Activated CD4-positive, alpha-beta T cell treated with anti-CD3 and anti-CD28 coated beads, Interleukin-2, amount 50 U/mL, for 4 hours (primary cell): ENCODE measurements around the gene SPO11.

ENCODE experiments used
- DNase-seq, 2 experiments: peaks; one replicate each; pipeline ENCODE4 v3.0.0-alpha.2; 2020

The SPO11 gene

GRCh38 chr20:57310821-57311514, 18.6 kb upstream of the SPO11 start:
- DNase-seq: no peak

DNA sequence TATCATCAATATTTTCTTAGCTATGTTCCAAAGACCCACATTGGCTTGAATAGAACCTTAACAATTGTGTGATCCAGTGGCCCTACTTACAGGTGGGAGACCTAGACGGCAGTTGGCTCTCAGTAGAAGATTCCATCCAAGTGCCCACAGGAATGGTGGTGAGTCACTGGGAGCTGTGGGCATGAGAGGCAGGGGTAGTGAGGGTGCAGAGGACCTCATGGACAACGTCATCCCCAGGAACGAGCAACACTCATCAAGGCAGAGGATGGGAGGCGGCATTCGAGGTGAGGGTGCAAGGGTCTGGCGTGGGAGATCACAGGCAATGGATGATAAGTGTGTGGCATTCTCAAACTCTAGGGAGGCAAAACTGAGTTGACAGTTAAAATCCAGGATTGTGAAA, 17.5 kb upstream of the SPO11 start:
- no peak for DNase-seq

DNA sequence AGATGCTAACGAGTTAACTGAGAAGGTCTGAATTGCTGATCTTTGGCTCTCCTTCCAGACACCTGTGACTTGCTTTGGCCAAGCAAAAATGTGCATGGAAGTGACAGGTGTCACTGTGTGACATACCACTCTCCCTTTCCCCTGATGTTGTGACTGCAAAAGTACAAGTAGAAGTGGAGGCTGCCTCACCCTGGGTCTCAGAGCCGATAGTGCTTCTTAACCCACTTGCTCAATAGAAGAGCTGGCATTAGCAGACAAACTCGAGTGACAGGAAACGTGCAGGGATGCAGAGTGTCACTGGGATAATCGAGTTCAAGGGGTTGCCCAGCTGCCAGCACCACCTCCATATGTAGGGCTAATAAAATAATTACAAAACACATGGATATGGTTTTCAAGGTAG, 16.4 kb upstream of the SPO11 start:
- no peak for DNase-seq

- no peak for DNase-seq
Measured at GRCh38 chr20:57313951-57314350, 15.7 kb upstream of the SPO11 start.

GRCh38 chr20:57315083-57315975, 14.3 kb upstream of the SPO11 start:
- DNase-seq: no peak

- no peak for DNase-seq
Measured at GRCh38 chr20:57315976-57316480, 13.6 kb upstream of the SPO11 start.

- DNase-seq: no peak
Measured at GRCh38 chr20:57316795-57317201, 12.8 kb upstream of the SPO11 start.

GRCh38 chr20:57317316-57317788, 12.3 kb upstream of the SPO11 start:
- DNase-seq: no peak

DNA sequence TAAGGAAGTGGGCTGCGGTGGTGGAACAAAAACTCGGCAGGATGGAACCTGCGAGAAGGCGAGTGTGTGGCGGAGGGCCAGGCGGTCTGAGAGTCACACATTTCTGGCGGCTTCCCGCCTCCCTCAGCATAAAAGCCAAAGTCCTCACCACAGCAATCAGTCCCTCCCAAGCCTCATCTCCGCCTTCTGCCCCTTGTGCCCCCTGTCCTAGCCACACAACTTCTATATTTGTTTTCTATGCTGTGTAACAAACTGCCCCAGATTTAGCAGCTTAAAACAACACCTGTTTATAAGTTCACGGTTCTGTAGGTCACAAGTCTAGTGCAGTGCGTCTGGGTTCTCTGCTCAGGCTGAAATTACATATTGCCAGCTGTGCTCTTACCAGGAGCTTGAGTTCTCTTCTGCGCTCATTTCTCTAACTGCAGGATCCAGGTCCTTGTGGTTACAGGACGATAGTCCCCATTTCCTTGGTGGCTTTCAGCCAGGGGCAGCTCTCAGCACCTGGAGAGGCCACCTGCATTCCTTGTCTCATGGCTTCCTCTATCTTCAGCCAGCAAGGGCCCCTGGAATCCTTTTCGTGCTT, 11.7 kb upstream of the SPO11 start:
- no peak for DNase-seq

- no peak for DNase-seq
Measured at GRCh38 chr20:57319584-57319983, 10.0 kb upstream of the SPO11 start.

DNA sequence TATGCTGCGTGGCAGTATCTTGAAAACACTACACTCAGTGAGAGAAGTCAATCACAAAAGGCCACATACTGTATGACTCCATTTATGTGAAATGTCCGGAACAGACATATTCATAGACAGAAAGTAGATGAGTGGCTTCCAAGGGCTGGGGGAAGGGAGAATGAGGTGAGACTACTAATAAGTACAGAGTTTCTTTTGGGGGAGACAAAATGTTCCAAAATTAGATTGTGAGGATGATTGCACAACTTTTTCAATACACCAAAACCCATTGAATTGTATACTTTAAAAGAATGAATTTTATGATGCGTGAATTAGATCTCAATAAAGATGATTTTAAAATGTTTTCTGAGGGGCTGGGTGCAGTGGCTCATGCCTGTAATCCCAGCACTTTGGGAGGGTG, 9.2 kb upstream of the SPO11 start:
- no peak for DNase-seq

GRCh38 chr20:57321142-57321541, 8.5 kb upstream of the SPO11 start:
- DNase-seq: no peak

DNA sequence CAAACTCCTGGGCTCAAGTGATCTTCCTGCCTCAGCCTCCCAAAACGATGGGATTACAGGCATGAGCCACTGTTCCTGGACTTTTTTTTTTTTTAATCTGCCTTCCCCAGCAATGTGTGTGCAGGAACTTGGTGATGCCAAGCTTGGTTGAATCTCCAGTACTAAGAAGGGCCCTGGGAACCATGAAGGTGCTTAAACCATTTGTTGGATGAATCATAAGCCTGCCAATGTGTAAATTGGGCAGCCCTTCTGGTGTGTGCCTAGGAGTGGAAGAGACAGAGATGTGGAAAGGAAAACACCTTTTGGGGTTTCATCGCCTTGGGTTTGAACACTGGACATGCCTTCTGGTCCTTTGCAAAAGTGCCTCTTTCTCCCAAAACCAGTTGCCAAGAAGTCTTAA, 7.1 kb upstream of the SPO11 start:
- DNase-seq: no peak

GRCh38 chr20:57323034-57323433, 6.6 kb upstream of the SPO11 start:
- no peak for DNase-seq

- DNase-seq: no peak
Measured at GRCh38 chr20:57325632-57326356, 3.8 kb upstream of the SPO11 start.

DNA sequence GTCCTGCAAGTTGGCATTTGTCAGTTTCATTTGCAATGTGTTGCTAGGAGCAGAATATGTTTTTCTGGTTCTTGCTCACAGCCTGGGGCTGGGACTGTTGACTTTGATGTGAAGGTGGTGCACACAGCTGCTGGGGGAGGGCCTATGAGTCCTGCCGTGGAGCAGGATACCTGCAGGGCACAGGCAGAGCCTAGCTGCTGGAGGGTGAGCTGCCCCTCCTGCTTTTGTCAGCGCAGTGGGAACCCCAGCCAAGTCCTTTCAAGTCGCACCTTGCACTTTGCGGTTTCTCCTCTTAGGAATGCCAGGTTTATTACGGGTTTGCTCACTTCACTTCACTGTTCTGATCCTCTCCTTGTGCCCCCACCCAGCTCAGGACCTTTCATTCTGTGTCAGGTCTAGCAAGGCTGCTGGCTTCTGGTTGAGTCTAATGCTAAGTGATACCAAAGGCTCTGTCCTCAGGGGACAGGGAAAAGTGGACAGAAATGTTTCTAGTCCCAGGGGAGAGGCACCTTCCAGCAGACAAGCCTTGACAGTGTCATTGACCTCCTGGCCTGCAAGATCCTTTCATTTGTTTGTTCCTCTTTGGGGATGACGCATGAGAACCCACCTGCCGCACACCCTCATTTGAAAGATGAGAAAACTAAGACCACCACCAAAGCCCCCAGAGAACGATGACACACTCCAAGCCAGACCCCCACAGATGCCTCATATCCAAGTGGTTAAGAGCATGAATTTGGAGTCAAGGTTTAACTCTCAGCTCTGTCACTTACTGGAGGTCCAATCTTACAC, 2.7 kb upstream of the SPO11 start:
- DNase-seq: no peak

DNA sequence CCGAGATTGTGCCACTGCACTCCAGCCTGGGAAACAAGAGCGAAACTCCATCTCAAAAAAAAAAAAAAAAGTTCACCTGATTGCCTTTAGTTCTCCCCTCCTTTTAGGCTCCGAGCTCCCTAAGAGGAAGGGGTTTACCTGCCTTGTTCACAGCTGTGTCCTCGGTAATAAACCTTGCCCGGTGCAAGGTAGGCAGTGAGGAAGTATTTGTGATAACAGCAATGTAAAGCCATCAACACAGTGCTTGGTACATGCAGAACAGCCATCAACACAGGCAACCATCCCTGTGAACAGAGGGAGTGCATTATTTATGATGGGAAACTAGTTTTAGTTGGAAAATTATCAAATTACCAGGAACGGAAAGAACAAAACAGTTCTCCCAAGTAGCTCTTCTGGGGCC, 1.8 kb upstream of the SPO11 start:
- DNase-seq: no peak

DNA sequence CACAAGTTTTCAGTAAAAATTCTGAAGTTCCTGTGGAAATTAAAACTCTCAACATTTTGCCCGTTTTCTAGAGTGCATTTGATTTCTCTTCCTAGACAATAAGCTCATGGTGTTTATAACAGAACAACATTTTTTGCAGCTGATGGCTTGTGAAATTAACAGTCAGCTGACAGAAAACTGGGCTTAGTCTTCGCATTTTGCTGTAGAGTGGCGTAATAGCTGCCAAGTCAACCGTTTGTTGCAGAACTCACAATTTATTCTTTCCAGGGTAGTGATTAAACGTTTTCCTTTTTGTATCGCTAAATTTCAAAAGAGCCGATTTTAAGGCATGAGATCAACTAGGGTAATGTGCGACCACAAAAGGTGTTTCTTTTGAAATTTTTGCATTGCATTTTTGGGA, 1.4 kb downstream of the SPO11 start:
- DNase-seq: no peak

- DNase-seq: no peak
Measured at GRCh38 chr20:57332105-57333089, 2.8 kb downstream of the SPO11 start.

DNA sequence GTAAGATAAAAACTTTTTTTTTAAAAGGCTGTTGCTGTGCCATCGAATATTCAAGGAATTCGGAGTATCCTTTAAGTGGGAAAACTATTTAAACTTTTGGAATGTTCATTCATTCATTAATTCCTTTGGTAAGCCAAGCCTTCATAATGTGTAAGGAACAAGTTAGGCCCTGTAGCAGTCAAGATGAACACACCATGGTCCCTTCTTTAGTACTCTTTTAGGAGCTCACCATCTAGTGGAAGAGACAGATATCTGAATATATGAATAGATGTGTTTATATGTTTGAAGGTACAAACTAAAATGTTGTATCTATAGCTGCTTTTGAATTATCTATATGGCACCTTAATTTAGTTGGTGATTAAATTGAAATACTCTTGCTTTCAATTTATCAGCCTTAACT, 5.8 kb downstream of the SPO11 start:
- no peak for DNase-seq

- DNase-seq: no peak
Measured at GRCh38 chr20:57341663-57342062, 12.1 kb downstream of the SPO11 start.
